Lower leg skin (tissue), 4 donors: ENCODE measurements around the gene LEUTX. TPM values are rescaled to one million over a fixed set of nuclear protein-coding genes. Genes with fewer than 3 reads are reported as not detected.

Experiments
- DNase-seq, 2 donors: peaks; one replicate each; pipeline ENCODE4 v3.0.0-alpha.2; 2019; ENCODE audit warnings: low spot score in 2 of 2
- H3K4me3 ChIP-seq: fragments of 200-600 bp; sonication (generic); 2 replicates; pipeline ENCODE4 v1.5.1; 2017; ENCODE audit warnings: mild to moderate bottlenecking, low read depth; ENCODE audit not compliant: poor library complexity, severe bottlenecking
- POLR2A ChIP-seq, 2 donors: fragments of 450-650 bp; IDR thresholded peaks; one replicate each; pipeline ENCODE4 v1.6.1; 2016 to 2017; ENCODE audit warnings: antibody characterized with exemption in 2 of 2, mild to moderate bottlenecking in 1 of 2, moderate library complexity in 1 of 2
- WGBS, 2 donors: methylation state at CpG; one replicate each; pipeline ENCODE4 v1.1.5; 2018; 5-methylcytosine and 5-hydroxymethylcytosine counted together
- intact Hi-C: fragments of 100-400 bp; cut with DNase I; formaldehyde crosslinking; loops from one replicate; pipeline ENCODE4 v1.15.0; 2023; ENCODE audit warnings: low total_unique reads
- total RNA-seq, 4 donors: library from RNA; depleted of rRNA; stranded (reverse); fragments of >200 nt; gene quantifications; one replicate each; pipeline ENCODE4 v1.1.0, GENCODE V29; 2016
- TF ChIP-seq, protein P1 (sequence below), 3 donors: fragments of 450-650 bp; IDR thresholded peaks; one replicate each; pipeline ENCODE4 v1.5.1; 2016; ENCODE audit warnings: antibody characterized with exemption in 3 of 3, mild to moderate bottlenecking in 3 of 3, moderate library complexity in 2 of 3

LEUTX gene
- total RNA-seq, 4 donors from 2014 or later: not detected

DNA sequence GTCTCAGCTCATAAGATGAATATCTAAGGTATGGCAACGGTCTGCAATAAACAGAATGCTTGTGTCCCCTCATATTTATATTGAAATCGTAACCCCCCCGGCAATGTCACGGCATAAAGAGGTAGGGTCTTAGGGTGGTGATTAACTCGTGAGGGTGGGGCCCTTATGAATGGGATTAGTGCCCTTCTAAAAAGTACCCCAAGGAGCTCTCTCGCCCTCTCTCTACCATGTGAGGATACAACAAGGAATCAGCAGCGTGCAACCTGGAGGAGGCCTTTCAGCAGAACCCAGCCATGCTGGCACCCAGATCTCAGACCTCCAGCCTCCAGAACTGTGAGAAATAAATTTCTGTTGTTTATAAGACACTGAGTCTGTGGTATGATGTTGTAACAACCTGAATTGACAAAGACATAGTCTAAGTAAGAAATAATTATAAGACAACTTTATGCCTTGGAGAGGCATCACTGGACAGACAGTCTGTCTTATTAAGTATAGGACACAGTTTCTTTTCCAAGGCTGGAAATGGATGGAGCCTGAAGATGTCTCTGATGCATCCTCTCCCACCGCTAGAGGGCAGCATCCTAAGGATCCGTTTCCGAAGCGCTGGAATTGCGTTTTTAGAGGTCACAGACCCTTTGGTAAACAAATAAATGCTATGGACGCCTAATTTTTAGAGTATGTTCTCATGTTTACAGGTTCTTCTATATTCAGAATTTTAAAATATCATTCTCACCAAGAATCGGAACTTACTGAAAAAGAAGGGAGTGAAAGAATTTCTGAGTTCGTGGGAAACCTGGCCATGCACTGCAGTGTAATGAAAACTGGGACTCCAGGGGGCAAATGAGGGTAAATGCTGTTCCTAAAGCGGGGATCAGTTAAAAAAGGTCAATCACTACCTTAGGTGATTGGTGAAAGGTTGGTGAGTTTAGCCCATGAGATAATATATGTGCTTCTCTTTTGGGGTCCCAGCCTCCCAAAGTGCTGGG is 13.3 kb upstream of the LEUTX start:
- TF ChIP-seq POLR2A (IDR thresholded peaks at IDR 0.05): no peak
- TF ChIP-seq, protein P1, sequence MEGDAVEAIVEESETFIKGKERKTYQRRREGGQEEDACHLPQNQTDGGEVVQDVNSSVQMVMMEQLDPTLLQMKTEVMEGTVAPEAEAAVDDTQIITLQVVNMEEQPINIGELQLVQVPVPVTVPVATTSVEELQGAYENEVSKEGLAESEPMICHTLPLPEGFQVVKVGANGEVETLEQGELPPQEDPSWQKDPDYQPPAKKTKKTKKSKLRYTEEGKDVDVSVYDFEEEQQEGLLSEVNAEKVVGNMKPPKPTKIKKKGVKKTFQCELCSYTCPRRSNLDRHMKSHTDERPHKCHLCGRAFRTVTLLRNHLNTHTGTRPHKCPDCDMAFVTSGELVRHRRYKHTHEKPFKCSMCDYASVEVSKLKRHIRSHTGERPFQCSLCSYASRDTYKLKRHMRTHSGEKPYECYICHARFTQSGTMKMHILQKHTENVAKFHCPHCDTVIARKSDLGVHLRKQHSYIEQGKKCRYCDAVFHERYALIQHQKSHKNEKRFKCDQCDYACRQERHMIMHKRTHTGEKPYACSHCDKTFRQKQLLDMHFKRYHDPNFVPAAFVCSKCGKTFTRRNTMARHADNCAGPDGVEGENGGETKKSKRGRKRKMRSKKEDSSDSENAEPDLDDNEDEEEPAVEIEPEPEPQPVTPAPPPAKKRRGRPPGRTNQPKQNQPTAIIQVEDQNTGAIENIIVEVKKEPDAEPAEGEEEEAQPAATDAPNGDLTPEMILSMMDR (IDR thresholded peaks at IDR 0.05): no peak
- no peak for DNase-seq
- WGBS, 2 donors: 47 to 49% methylated on average over 16 of the region's 16 CpGs
- H3K4me3 ChIP-seq: no peak overlapping the region
- intact Hi-C loops: no loop called here

DNA sequence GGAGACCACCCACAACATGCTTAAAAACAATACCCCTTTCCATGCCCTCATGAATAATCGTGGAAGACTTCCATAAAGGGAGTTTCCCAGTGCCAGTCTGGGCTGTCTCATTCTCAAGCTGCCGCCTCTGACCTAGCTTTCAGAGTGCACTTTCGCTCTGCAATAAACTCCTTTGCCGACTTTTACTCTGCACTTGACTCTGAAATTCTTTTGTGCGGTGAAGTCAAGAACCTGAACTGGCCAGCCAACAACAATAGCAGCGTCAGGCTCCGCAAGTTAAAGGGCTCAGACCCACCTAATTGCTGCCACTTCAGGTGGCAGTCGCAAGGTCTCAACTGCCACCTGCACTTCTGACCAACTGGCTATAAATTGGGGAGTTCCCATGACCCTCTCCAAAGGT is 10.3 kb upstream of the LEUTX start:
- no peak overlapping the region for H3K4me3 ChIP-seq
- intact Hi-C loops: no loop called here
- no peak for TF ChIP-seq POLR2A (IDR thresholded peaks at IDR 0.05)
- TF ChIP-seq, protein P1 (IDR thresholded peaks at IDR 0.05): no peak
- 74 to 76% methylated on average over 8 of the region's 8 CpGs for WGBS, 2 donors
- no peak for DNase-seq

DNA sequence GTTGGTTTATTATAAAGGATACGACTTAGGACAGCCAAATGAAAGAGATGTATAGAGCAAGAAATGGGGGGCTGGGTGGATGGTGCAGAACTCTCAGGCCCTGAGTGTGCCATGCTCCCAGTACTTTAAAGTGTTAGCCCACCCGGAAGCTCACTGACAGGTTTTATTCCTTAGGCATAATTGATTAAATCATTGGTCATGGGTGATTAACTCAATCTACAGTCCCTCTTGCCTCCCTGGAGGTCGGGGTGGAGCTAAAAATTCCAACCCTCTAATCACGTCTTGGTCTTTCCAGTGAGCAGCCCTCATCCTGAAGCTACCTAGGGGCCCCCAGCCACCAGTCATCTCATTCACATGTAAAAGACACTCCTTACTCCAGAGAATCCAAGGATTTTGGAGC is 9.9 kb upstream of the LEUTX start:
- no peak overlapping the region for H3K4me3 ChIP-seq
- intact Hi-C loops: no loop called here
- TF ChIP-seq POLR2A (IDR thresholded peaks at IDR 0.05): no peak
- TF ChIP-seq, protein P1 (IDR thresholded peaks at IDR 0.05): no peak
- 49 to 60% methylated on average over 4 of the region's 4 CpGs for WGBS, 2 donors
- no peak for DNase-seq

DNA sequence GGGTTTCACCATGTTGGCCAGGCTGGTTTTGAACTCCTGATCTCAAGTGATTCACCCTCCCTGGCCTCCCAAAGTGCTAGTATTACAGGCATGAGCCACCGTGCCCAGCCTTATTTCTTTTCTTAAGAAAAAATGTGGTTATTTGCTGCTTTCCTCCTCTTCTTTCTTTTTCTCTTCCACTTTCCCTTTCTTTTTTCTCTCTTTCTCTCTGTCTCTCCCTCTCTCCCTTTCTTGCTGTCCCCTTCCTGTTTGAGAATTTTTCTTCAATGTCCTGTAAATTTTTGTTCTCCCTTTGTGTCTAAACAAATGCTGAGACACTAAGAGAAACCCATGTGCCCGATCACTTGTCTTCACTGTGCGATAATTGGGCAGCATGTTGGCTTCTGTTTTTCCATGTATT is 2.2 kb downstream of the LEUTX start:
- intact Hi-C loops: no loop called here
- 80 to 93% methylated on average over 3 of the region's 3 CpGs for WGBS, 2 donors
- TF ChIP-seq POLR2A (IDR thresholded peaks at IDR 0.05): no peak
- DNase-seq: no peak
- no peak overlapping the region for H3K4me3 ChIP-seq

DNA sequence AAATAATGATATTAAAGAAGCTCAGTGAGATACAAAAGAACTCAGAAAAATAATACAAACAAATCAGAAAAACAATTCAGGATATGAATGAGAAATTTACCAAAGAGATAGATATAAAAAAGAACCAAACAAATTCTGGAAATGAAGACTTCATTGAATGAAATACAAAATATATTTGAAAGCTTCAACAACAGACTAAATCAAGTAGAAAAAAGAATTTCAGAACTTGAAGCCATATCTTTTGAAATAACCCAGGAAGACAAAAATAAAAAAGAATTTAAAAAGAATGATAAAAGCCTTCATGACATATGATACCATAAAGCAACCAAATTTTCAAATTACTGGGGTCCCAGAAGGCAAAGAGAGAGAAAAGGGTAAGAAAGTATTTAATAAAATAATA is 9.6 kb downstream of the LEUTX start:
- intact Hi-C loops: no loop called here
- no peak for TF ChIP-seq POLR2A (IDR thresholded peaks at IDR 0.05)
- TF ChIP-seq, protein P1 (IDR thresholded peaks at IDR 0.05): no peak
- H3K4me3 ChIP-seq: no peak overlapping the region
- no peak for DNase-seq

DNA sequence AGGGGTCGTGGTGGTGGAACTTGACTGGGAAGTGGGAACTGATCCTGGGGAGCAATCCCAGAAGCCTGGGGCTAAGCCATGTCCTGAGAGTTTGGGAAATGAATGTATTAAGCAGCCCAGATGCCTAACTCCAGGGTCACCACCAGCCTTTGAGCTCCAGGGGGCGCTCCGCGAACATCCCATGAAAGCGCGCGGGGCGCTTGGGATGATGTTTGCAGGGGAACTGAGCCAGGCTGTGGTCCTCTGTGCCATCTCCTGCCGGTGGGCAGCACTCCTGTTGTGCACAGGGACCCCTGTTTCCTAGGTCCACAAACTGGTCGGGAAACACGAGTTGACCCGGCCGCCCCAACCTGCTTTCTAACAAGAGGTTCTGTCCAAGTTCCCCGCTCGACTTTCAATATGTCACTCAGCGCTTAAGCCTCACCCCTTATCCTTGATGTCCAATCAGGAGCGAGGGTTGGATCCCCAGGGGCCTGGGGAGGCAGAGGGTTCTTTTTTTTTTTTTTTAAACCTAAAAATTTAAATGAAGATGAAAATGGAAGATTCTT is 14.4 kb downstream of the LEUTX start:
- no peak overlapping the region for H3K4me3 ChIP-seq
- TF ChIP-seq POLR2A (IDR thresholded peaks at IDR 0.05): no peak
- TF ChIP-seq, protein P1 (IDR thresholded peaks at IDR 0.05): peak in 1 of 3 donors; percentile 62
- DNase-seq: peak; percentile 41 to 95
- intact Hi-C loops: loop anchor here (5.0 kb wide), 2 partner anchors 54 to 1831 kb away; partner anchors contain the start of gene FBL
- 0 to 2% methylated on average over 16 to 17 of the region's 17 CpGs for WGBS, 2 donors
